Ectodermal cell (in vitro differentiated cells): ENCODE results near the gene STIP1.

ENCODE experiments used
- H3K27ac ChIP-seq: 2 replicates; pipeline ENCODE4 v1.7.0; 2013; ENCODE audit warnings: mild to moderate bottlenecking, low read depth, low read length; ENCODE audit not compliant: insufficient read depth, poor library complexity, severe bottlenecking
- H3K27me3 ChIP-seq: 2 replicates; pipeline ENCODE4 v1.7.0; 2013; ENCODE audit warnings: mild to moderate bottlenecking, low read length; ENCODE audit not compliant: insufficient read depth, control insufficient read depth, poor library complexity, severe bottlenecking
- H3K36me3 ChIP-seq: one replicate; pipeline ENCODE4 v1.7.0; 2013; ENCODE audit warnings: low read length; ENCODE audit not compliant: control insufficient read depth, insufficient read depth
- H3K4me1 ChIP-seq: one replicate; pipeline ENCODE4 v1.7.0; 2013; ENCODE audit warnings: low read length; ENCODE audit not compliant: control insufficient read depth, insufficient read depth
- H3K4me3 ChIP-seq: 2 replicates; pipeline ENCODE4 v1.7.0; 2013; ENCODE audit warnings: low read depth, low read length, control low read depth; ENCODE audit not compliant: insufficient read depth
- H3K9me3 ChIP-seq: 2 replicates; pipeline ENCODE4 v1.7.0; 2013; ENCODE audit warnings: mild to moderate bottlenecking, low read length, moderate library complexity; ENCODE audit not compliant: control insufficient read depth
- WGBS, 2 experiments: methylation state at CpG; one replicate each; pipeline ENCODE4 v1.1.7; 2013; ENCODE audit warnings: missing lambda C conversion rate in 2 of 2; 5-methylcytosine and 5-hydroxymethylcytosine counted together

Gene STIP1

DNA sequence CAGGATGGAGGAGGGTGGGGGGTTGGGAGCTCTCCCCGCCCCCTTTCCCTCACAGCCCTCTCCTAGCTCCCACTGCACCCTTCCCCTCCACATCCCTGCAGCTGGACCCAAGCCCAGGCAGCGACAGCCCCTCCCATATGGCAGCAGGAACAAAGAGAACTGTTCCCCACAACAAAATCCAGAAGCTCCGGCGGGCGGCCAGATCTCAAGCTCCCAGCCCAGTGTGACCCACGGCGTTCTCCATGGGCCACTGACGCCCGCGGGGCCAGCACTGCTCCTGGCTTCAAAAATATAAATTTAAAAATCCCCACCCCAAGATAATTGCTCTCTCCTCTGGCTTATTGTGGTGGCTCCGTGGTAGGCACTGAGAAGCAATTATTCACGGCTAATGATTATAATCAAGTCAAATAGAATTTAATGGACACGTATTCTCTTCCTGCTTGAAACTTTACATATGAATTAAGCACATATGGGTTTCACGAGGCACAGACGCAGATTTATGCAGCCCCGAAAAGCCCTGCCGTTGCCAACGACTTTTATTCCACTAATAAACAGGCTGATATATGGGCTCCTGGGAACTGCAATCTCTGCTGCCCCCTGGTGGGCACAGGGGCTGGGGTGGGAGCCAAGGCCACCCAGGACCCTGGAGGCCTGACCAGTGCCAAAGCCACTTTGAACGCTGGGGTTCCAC, 37.6 kb upstream of the STIP1 start:
- H3K27ac ChIP-seq: no peak overlapping the region
- no peaks in the 10 kb centered on the region for H3K36me3 ChIP-seq
- H3K27me3 ChIP-seq: no peaks in the 10 kb centered on the region
- H3K9me3 ChIP-seq: no peaks in the 10 kb centered on the region
- H3K4me3 ChIP-seq: no peak overlapping the region
- 23 to 26% methylated on average over 19 of the region's 19 CpGs for WGBS, 2 experiments
- no peaks in the 10 kb centered on the region for H3K4me1 ChIP-seq

DNA sequence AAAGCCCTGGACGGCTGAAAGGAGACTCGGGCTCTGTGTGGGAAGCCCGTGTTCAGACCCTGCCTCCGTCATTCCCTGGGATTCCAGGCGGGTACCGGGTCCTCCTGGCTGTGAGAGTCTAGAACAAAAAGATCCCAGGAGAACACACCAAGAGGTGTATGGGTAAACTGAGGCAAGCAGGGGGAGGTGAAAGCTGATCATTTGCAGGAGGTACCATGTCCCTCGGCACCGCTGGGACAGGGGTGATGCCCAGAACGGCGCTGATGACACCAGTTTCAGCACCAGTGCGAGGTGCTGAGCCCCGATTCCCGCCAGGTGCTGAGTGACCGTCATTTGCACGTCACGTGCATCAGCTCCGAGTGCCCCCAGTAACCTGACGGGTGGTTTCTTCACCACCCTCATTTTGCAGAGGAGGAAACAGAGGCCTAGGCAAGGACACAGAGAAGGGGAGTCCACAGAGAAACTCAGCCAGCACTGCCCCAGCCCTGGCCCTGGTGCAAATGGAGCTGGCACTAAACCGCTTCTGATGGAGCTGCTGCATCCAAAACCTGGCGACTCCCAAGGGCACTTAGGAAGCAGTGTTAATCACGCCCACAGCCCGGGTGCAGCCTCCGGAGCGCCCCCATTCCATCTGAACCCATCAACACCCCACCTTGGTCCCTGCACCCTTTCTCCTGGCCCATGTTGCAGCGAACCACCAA, 36.9 kb upstream of the STIP1 start:
- no peak overlapping the region for H3K4me3 ChIP-seq
- H3K27ac ChIP-seq: no peak overlapping the region
- no peaks in the 10 kb centered on the region for H3K36me3 ChIP-seq
- no peaks in the 10 kb centered on the region for H3K27me3 ChIP-seq
- 80 to 81% methylated on average over 25 of the region's 25 CpGs for WGBS, 2 experiments
- peaks cover 3% of the 10 kb centered on the region for H3K4me1 ChIP-seq
- no peaks in the 10 kb centered on the region for H3K9me3 ChIP-seq

- Histone ChIP-seq H3K27me3 (no peaks in the 10 kb centered on the region), H3K27ac (no peak overlapping the region), H3K36me3 (no peaks in the 10 kb centered on the region), H3K4me1 (peaks cover 3% of the 10 kb centered on the region), H3K9me3 (no peaks in the 10 kb centered on the region), H3K4me3 (no peak overlapping the region)
- 91 to 92% methylated on average over 15 of the region's 15 CpGs for WGBS, 2 experiments
These were observed 35.9 kb upstream of the STIP1 start for GRCh38 chr11:64150051-64150450.

- 91% methylated on average over 24 of the region's 24 CpGs for WGBS, 2 experiments
- Histone ChIP-seq H3K4me3 (no peak overlapping the region), H3K27me3 (no peaks in the 10 kb centered on the region), H3K4me1 (peaks cover 3% of the 10 kb centered on the region), H3K27ac (no peak overlapping the region), H3K9me3 (no peaks in the 10 kb centered on the region), H3K36me3 (no peaks in the 10 kb centered on the region)
These were observed 35.3 kb upstream of the STIP1 start for GRCh38 chr11:64150481-64151239.

GRCh38 chr11:64151337-64151736, 34.6 kb upstream of the STIP1 start:
- 92 to 94% methylated on average over 8 of the region's 8 CpGs for WGBS, 2 experiments
- H3K4me3 ChIP-seq: no peak overlapping the region
- H3K4me1 ChIP-seq: peaks cover 3% of the 10 kb centered on the region

GRCh38 chr11:64152841-64153691, 32.9 kb upstream of the STIP1 start:
- Histone ChIP-seq H3K4me1 (peaks cover 3% of the 10 kb centered on the region), H3K27me3 (no peaks in the 10 kb centered on the region), H3K4me3 (no peak overlapping the region), H3K27ac (no peak overlapping the region), H3K36me3 (no peaks in the 10 kb centered on the region), H3K9me3 (no peaks in the 10 kb centered on the region)
- 26 to 27% methylated on average over 23 of the region's 23 CpGs for WGBS, 2 experiments

More at GRCh38 chr11:64151337-64151736, 34.6 kb upstream of the STIP1 start:
- H3K36me3 ChIP-seq: no peaks in the 10 kb centered on the region
- H3K27ac ChIP-seq: no peak overlapping the region
- no peaks in the 10 kb centered on the region for H3K9me3 ChIP-seq
- no peaks in the 10 kb centered on the region for H3K27me3 ChIP-seq

- Histone ChIP-seq H3K9me3 (no peaks in the 10 kb centered on the region), H3K36me3 (no peaks in the 10 kb centered on the region), H3K27me3 (no peaks in the 10 kb centered on the region), H3K4me1 (peaks cover 3% of the 10 kb centered on the region), H3K27ac (no peak overlapping the region), H3K4me3 (no peak overlapping the region)
- WGBS, 2 experiments: 37 to 40% methylated on average over 8 of the region's 8 CpGs
These were observed 32.2 kb upstream of the STIP1 start for GRCh38 chr11:64153812-64154211.

DNA sequence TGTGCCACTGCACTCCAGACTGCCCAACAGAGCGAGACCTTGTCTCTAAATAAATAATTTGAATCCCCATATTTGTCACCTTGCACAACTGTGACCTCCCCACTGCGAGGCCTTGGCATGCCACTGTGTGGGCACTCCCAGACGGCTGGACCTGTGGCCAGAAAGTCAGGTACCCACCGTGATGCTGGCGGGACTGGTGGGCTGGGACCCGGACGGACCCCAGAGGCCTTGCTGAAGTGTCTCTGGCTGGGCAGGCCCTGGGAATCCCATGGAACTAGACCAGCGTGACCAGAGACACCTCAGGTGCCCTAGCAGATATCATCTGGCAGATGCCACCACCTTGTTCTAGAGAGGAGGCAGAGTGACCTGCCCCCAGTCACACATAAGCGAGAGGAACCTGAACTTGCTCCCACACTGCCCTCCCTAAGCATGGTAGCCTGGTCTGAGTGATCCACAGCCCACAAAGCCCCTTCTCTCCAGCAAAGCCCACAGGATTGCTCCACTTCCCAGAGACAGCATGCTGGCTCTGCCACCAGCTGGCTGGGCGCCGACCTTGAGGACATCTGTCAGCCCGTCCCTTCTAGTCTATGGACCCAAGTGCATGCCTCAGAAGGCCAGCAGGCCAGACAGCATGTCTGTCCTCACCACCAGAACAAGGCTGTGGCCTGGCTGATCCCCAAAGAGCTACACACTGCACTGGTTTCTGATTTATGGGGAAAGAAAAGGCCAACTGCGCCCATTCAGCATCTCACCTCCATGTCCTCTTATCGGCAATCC, 29.5 kb upstream of the STIP1 start:
- Histone ChIP-seq H3K9me3 (no peaks in the 10 kb centered on the region), H3K4me3 (no peak overlapping the region), H3K36me3 (no peaks in the 10 kb centered on the region), H3K27ac (no peak overlapping the region), H3K27me3 (no peaks in the 10 kb centered on the region), H3K4me1 (peaks cover 3% of the 10 kb centered on the region)
- WGBS, 2 experiments: 95% methylated on average over 14 of the region's 14 CpGs

GRCh38 chr11:64157631-64158394, 28.2 kb upstream of the STIP1 start:
- no peak overlapping the region for H3K4me3 ChIP-seq
- H3K27ac ChIP-seq: no peak overlapping the region
- 93 to 95% methylated on average over 17 of the region's 17 CpGs for WGBS, 2 experiments
- no peaks in the 10 kb centered on the region for H3K27me3 ChIP-seq
- no peaks in the 10 kb centered on the region for H3K9me3 ChIP-seq
- no peaks in the 10 kb centered on the region for H3K36me3 ChIP-seq
- H3K4me1 ChIP-seq: peaks cover 3% of the 10 kb centered on the region
